Measurements from ENCODE around the gene B3GALT5. TPM values are rescaled to one million over a fixed set of nuclear protein-coding genes. Genes with fewer than 3 reads are reported as not detected.
A peak's percentile ranks its signal among the peaks of the same experiment; 100 is the strongest.

Gene B3GALT5
- total RNA-seq, 2 donors from 2014 or later, result not detected

DNA sequence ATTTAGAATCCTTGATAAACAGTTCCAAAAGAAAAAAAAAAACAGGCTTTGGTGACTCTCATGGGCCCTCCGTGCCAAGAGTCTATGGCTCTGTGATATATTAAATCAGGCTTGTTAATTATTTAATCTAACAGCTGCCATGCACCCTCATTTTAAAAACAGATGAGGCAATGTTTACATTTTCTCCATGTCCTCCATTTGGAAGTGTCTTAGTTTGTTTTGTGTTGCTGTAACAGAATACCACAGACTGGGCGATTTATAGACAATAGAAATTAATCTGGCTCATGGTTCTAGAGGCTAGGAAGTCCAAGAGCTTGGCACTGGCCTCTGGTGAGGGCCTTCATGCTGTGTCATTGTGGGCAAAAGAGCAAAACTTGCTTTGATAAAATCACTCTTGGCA is 58.0 kb downstream of the B3GALT5 start:
- DNase-seq (ENCODE audit: low spot score), result no peak
- Mint-ChIP-seq H3K9me3 (no peaks in the 10 kb centered on the region), H3K27ac (no peak overlapping the region), H3K36me3 (no peaks in the 10 kb centered on the region), H3K4me3 (no peak overlapping the region), H3K27me3 (peaks cover 0 to 7% of the 10 kb centered on the region in 2 donors), H3K4me1 (ENCODE audit: low read depth in 2 of 2) (no peaks in the 10 kb centered on the region)
- ATAC-seq, result no peak

DNA sequence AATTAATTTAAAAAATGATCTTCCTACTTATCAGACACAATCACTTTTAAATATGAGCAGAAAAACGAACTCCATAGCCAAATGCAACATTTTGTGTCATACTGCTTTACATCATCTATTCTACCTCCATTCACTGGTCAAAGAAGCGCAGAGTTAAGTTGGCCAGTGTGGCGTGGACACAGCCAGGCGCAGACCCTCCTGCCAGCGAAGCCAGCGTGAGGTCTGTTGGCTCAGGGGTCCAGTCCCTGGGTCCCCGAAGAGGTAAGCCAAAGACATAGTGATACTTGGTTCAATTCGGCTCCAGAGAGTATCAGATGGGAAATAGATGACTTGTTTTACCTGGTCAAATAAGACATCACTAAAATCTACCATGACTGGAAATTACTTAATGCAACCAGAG is 59.2 kb downstream of the B3GALT5 start:
- ATAC-seq (no peak), DNase-seq (ENCODE audit: low spot score) (no peak)
- Mint-ChIP-seq H3K27me3 (peaks cover 0 to 7% of the 10 kb centered on the region in 2 donors), H3K4me1 (ENCODE audit: low read depth in 2 of 2) (no peaks in the 10 kb centered on the region), H3K4me3 (no peak overlapping the region), H3K27ac (no peak overlapping the region), H3K36me3 (no peaks in the 10 kb centered on the region), H3K9me3 (no peaks in the 10 kb centered on the region)

DNA sequence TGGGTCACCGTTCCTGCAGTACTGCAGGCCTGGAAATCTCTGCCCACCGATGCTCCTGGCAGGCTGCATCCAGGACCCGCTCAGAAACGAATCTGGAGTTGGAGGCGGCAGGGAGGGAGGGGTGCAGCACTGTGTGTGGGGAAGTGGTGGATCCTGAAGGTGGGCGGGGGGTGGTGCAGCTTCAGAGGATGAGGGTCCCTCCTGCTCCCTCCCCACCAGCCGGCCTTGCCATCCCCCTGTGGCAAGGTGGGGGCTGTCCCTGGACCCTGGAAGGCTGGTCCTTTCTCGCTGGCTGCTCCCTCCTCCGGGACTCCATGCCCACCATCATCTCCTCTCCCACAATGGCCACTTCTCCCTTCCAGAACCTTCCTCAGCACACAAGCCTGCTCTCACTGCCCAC is 60.4 kb downstream of the B3GALT5 start:
- no peaks in the 10 kb centered on the region for H3K9me3 Mint-ChIP-seq
- no peak overlapping the region for H3K27ac Mint-ChIP-seq
- ATAC-seq (no peak), DNase-seq (ENCODE audit: low spot score) (no peak)
- no peaks in the 10 kb centered on the region for H3K36me3 Mint-ChIP-seq
- peaks cover 0 to 7% of the 10 kb centered on the region in 2 donors for H3K27me3 Mint-ChIP-seq
- H3K4me3 Mint-ChIP-seq, result no peak overlapping the region
- no peaks in the 10 kb centered on the region for H3K4me1 Mint-ChIP-seq (ENCODE audit: low read depth in 2 of 2)

DNA sequence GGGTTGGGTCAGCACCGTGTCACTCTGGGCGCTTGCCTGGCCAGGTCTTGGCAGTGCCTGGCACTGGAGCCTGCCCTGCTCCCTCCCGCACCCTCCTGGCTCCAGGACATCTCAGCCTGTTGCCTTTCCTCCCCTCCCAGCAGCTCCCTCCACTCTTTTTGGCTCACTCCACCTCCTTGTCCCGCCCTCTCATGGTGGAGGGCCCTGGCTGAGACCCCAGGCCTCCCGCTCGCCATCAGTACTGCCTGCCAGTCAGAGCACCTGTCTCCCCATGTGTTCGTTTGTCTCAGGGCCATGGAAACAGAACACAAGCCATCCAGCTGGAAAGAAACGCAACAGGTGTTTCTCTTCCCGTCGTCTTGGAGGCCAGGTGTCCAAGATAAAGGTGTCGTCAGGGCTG is 61.0 kb downstream of the B3GALT5 start:
- no peak overlapping the region for H3K27ac Mint-ChIP-seq
- H3K27me3 Mint-ChIP-seq, result peaks cover 0 to 7% of the 10 kb centered on the region in 2 donors
- H3K9me3 Mint-ChIP-seq, result no peaks in the 10 kb centered on the region
- H3K36me3 Mint-ChIP-seq, result no peaks in the 10 kb centered on the region
- no peaks in the 10 kb centered on the region for H3K4me1 Mint-ChIP-seq (ENCODE audit: low read depth in 2 of 2)
- no peak for DNase-seq (ENCODE audit: low spot score)
- no peak overlapping the region for H3K4me3 Mint-ChIP-seq
- ATAC-seq, result no peak

DNA sequence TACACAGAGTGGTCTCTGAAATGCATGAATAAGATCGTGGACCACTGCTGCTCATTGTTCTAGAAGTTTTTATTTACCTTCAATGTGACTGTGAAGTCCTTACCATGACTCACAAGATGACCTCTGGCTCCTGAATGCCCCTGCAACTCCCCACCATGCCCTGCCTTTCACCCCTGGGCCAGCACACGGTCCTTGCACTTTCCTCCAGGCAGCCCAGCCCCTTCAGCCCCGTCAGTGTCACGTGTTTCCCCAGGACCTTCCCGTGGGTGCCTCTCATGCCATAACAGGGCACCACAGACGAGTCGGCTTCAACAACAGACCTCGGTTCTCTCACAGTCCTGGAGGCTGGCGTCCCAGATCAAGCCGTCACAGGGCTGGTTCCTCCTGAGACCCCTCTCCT is 62.1 kb downstream of the B3GALT5 start:
- H3K9me3 Mint-ChIP-seq, result no peaks in the 10 kb centered on the region
- DNase-seq (ENCODE audit: low spot score), result no peak
- ATAC-seq, result no peak
- no peak overlapping the region for H3K27ac Mint-ChIP-seq
- no peaks in the 10 kb centered on the region for H3K4me1 Mint-ChIP-seq (ENCODE audit: low read depth in 2 of 2)
- no peaks in the 10 kb centered on the region for H3K36me3 Mint-ChIP-seq
- peaks cover 3 to 7% of the 10 kb centered on the region in 2 donors for H3K27me3 Mint-ChIP-seq
- H3K4me3 Mint-ChIP-seq, result no peak overlapping the region

DNA sequence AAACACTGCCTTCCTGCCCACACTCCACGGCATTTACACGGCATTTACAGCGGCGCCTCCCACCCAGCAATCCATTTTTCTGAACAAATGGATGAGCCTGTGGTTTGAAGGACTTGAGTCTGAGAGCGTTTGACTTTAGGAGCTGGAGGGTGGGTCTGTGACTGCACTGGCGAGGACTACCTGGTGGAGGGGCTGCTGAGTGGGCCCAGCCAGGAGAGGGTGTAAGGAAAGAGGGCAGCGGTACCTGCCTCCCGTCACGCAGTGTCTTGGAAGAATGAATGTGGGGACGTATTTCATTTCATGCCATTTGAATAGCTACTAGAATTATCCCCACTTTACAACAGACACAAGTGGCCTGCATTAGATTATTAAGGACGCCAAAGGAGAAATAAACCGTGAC is 62.9 kb downstream of the B3GALT5 start:
- H3K27ac Mint-ChIP-seq, result no peak overlapping the region
- no peaks in the 10 kb centered on the region for H3K36me3 Mint-ChIP-seq
- H3K4me1 Mint-ChIP-seq (ENCODE audit: low read depth in 2 of 2), result no peaks in the 10 kb centered on the region
- H3K4me3 Mint-ChIP-seq, result no peak overlapping the region
- no peak for DNase-seq (ENCODE audit: low spot score)
- ATAC-seq, result peak in 1 of 2 donors; percentile 33
- peaks cover 5 to 9% of the 10 kb centered on the region in 2 donors for H3K27me3 Mint-ChIP-seq
- no peaks in the 10 kb centered on the region for H3K9me3 Mint-ChIP-seq

DNA sequence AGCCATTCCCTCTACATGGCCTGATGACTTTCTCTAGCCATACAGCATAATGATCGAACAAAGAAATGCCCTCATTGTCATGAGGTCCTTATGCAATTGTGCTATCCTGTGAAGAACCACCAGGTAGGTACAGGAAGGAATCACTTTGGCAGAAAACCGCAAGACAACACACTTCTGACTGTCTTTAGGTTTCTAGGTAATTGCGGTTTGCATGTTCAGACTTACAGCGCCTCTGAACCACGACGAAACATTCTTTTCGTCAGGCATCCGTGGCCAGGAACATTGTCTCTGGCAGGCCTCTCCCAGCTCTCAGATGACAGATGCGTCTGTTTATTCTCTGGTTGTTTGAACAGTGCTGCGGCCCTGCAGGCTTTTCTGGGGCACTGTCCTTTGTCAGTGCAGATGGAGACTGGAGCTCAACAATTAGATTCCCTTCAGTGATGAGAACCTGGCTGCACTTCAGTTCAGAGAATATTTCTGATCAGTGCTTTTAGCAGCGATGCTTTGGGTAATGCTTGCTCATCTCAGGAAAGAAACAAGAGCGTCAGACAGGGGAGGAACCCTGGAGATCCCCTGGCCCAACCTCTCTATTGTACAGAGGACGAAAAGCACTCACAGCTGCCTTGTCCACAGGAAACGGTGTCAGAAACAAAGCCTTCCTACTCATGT is 63.4 kb downstream of the B3GALT5 start:
- Mint-ChIP-seq H3K36me3 (no peaks in the 10 kb centered on the region), H3K4me1 (ENCODE audit: low read depth in 2 of 2) (no peaks in the 10 kb centered on the region), H3K27me3 (peaks cover 5 to 9% of the 10 kb centered on the region in 2 donors), H3K4me3 (no peak overlapping the region), H3K9me3 (no peaks in the 10 kb centered on the region), H3K27ac (no peak overlapping the region)
- no peak for DNase-seq (ENCODE audit: low spot score)
- peak in 1 of 2 donors; percentile 40 for ATAC-seq

DNA sequence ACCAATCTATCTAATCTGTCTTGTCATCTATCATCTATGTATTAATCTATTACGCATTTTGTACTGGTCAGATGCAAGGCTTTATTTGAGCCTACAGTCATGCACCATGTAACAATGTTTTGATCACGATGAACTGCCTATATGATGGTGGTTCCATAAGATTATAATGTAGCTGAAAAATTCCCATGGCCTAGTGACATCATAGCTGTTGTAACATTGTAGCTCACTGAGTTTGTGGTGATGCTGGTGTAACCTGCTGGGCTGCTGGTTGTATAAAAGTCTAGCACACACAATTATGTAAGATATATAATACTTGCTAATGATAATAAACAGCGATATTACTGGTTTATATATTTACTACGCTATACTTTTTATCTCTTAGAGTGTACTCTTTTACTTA is 67.5 kb downstream of the B3GALT5 start:
- Mint-ChIP-seq H3K9me3 (no peaks in the 10 kb centered on the region), H3K27me3 (peaks cover 3 to 9% of the 10 kb centered on the region in 2 donors), H3K4me1 (ENCODE audit: low read depth in 2 of 2) (no peaks in the 10 kb centered on the region), H3K27ac (no peak overlapping the region), H3K4me3 (no peak overlapping the region), H3K36me3 (no peaks in the 10 kb centered on the region)
- no peak for DNase-seq (ENCODE audit: low spot score)
- ATAC-seq, result no peak

DNA sequence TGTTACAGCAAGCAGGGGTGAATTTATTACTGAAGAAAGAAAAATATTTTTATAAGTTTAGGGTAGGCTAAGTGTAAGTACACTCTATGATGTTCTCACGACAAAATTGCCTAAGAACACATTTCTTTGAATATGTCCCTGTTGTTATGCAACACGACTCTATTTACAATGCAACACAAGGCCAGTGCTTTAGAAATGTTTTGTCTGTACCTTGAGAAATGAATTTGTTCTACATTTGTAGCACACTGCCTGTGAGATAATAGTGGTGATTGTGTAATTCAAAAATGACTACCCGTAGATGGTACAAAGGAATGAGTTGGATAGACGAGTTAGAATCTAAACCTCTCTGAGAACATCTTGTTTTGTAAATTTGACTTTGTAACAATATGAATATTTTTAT is 68.5 kb downstream of the B3GALT5 start:
- DNase-seq (ENCODE audit: low spot score) (no peak), ATAC-seq (no peak)
- H3K27ac Mint-ChIP-seq, result no peak overlapping the region
- no peaks in the 10 kb centered on the region for H3K4me1 Mint-ChIP-seq (ENCODE audit: low read depth in 2 of 2)
- H3K4me3 Mint-ChIP-seq, result no peak overlapping the region
- H3K36me3 Mint-ChIP-seq, result no peaks in the 10 kb centered on the region
- H3K9me3 Mint-ChIP-seq, result no peaks in the 10 kb centered on the region
- peaks cover 0 to 9% of the 10 kb centered on the region in 2 donors for H3K27me3 Mint-ChIP-seq

DNA sequence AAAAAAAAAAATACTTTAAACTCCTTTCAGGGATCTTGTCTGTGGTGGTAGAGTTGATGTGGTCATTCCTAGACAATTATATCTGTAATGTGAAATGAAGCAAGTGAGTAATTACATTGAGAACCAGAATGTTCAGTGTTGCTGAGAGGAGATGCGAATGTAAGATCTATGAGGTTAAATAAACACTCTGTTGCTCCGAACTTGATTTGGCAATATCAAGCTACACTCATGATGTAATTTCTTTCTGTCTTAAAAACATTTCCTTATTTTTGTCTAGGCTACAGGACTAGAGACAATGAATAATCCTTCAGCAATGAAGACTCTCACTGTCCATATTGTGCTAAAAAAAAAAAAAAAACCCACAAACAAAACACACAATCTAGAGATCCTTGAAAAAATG is 69.1 kb downstream of the B3GALT5 start:
- Mint-ChIP-seq H3K27ac (no peak overlapping the region), H3K4me3 (no peak overlapping the region), H3K27me3 (peaks cover 0 to 9% of the 10 kb centered on the region in 2 donors), H3K4me1 (ENCODE audit: low read depth in 2 of 2) (no peaks in the 10 kb centered on the region), H3K36me3 (no peaks in the 10 kb centered on the region), H3K9me3 (no peaks in the 10 kb centered on the region)
- ATAC-seq, result no peak
- DNase-seq (ENCODE audit: low spot score), result no peak

DNA sequence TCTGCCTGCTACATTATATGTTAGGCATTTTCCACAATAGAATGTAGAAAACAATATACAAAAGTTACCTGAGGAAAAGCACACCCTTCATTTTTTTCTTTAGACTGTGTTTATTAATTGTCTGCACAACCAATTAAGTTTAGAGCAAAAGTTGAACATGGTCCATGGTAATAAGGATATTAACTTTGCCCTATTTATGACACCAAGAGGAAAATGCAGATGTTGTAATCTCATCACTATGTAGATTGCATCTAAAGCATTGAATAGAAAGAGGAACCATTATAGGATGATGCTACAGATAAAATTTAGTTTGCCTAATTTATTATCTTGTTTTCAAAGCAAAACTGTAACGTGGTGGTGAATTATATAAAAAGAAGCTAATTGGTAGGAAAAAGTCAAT is 72.5 kb downstream of the B3GALT5 start:
- no peaks in the 10 kb centered on the region for H3K4me1 Mint-ChIP-seq (ENCODE audit: low read depth in 2 of 2)
- no peak for ATAC-seq
- no peak overlapping the region for H3K4me3 Mint-ChIP-seq
- no peaks in the 10 kb centered on the region for H3K9me3 Mint-ChIP-seq
- no peak for DNase-seq (ENCODE audit: low spot score)
- H3K27ac Mint-ChIP-seq, result no peak overlapping the region
- no peaks in the 10 kb centered on the region for H3K36me3 Mint-ChIP-seq
- H3K27me3 Mint-ChIP-seq, result peaks cover 1 to 5% of the 10 kb centered on the region in 2 donors

DNA sequence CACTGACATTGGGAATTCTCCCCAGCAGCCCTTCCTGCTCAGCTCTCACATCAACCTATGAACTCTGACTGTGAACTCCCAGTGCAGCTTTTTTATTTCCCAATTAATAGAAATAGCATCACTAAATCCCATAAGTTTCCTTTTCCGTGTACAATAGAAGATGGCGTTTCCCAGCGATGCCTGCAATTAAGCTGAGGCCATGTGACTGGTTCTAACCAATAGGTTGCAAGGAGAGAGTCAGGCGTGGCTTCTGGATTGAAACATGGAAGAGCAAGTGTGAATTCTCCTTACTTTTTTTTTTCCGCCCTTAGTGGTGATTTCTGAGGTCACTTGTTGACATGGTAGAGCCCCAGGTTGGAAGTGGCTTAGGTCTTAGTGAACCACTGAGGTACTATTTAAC is 73.3 kb downstream of the B3GALT5 start:
- Mint-ChIP-seq H3K4me3 (no peak overlapping the region), H3K27ac (no peak overlapping the region), H3K9me3 (no peaks in the 10 kb centered on the region), H3K4me1 (ENCODE audit: low read depth in 2 of 2) (no peaks in the 10 kb centered on the region), H3K36me3 (no peaks in the 10 kb centered on the region), H3K27me3 (peaks cover 3 to 5% of the 10 kb centered on the region in 2 donors)
- no peak for DNase-seq (ENCODE audit: low spot score)
- ATAC-seq, result no peak

DNA sequence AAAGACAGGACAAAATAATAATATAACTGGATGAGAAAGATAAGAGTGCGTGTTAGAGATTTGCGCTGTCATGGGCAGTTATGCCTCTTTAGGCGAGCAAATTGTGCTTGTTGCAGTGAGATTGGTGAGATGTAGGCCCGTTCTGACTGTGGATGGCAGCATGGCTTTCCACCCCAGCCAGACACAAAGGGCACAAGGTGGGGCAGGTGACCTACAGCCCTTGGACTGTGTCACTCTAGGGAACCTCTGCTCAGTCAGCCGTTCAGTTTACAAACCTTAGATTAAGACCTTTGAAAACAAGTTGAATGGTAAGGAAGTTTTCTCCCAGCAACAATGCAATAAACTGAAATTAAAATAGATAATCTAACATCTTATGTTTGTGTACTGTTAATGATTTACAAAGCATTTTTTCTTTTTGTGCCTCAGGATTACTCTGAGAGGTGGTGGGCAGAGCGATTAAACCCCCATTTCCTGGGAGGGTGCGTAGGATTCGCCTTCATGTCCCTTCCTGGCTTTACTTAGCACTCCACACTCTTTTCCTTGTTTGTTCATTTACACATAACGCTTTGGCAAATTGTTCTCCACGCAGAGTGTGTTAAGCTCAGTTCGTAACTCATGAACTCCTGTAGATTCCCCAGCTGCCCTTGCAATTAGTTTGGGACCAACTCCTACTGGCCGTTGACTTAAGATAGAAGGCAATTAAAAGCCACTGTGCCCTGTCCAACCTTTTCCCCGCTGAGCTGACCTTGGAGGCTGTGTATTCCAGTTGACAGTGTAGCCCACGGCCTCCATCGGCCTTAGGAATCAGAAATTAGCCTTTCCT is 74.1 kb downstream of the B3GALT5 start:
- H3K27ac Mint-ChIP-seq, result no peak overlapping the region
- DNase-seq (ENCODE audit: low spot score) (no peak), ATAC-seq (no peak)
- no peak overlapping the region for H3K4me3 Mint-ChIP-seq
- peaks cover 5 to 6% of the 10 kb centered on the region in 2 donors for H3K27me3 Mint-ChIP-seq
- H3K9me3 Mint-ChIP-seq, result no peaks in the 10 kb centered on the region
- H3K36me3 Mint-ChIP-seq, result no peaks in the 10 kb centered on the region
- no peaks in the 10 kb centered on the region for H3K4me1 Mint-ChIP-seq (ENCODE audit: low read depth in 2 of 2)

DNA sequence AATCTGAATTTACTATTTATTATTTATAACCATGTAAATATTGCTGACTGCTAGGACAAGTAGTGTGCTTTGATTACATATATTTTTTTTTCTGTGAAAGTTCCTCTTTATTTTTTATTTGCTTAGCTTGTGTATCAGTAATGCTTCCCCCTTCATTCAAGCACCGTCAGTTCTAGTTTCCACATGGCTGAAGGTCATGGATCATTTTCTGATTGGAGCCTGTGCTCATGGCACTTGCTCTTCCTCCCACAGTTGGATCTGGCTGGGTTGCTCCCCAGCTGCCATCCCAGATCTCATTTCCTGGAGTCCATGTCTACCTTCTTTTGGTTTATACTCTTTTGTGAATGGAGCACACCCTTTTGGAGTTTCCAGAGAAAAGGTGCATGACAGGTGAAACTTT is 75.3 kb downstream of the B3GALT5 start:
- Mint-ChIP-seq H3K4me1 (ENCODE audit: low read depth in 2 of 2) (no peaks in the 10 kb centered on the region), H3K4me3 (no peak overlapping the region), H3K27me3 (peaks cover 5 to 13% of the 10 kb centered on the region in 2 donors), H3K9me3 (no peaks in the 10 kb centered on the region), H3K27ac (no peak overlapping the region), H3K36me3 (no peaks in the 10 kb centered on the region)
- DNase-seq (ENCODE audit: low spot score) (no peak), ATAC-seq (no peak)
